ENCODE measurements around the gene POMC.

GRCh38 chr2:25176138-25176537, 7.8 kb upstream of the POMC start:
- TF ChIP-seq POLR2A (IDR thresholded peaks at IDR 0.05; ENCODE audit: insufficient read depth in 1 of 2, low read depth in 2 of 2, low read length in 2 of 2), result no peak
- TF ChIP-seq SOX5 (CRISPR knock-in tag; IDR thresholded peaks at IDR 0.05; ENCODE audit: borderline replicate concordance), result no peak
- TF ChIP-seq ZNF850 (CRISPR knock-in tag; conservative IDR thresholded peaks at IDR 0.05), result no peak
- no peak for TF ChIP-seq DBP (CRISPR knock-in tag; IDR thresholded peaks at IDR 0.05; ENCODE audit: not compliant biosample characterization)
- no peak for TF ChIP-seq ZHX1 (CRISPR knock-in tag; IDR thresholded peaks at IDR 0.05; ENCODE audit: low read depth)
- TF ChIP-seq, protein P1, sequence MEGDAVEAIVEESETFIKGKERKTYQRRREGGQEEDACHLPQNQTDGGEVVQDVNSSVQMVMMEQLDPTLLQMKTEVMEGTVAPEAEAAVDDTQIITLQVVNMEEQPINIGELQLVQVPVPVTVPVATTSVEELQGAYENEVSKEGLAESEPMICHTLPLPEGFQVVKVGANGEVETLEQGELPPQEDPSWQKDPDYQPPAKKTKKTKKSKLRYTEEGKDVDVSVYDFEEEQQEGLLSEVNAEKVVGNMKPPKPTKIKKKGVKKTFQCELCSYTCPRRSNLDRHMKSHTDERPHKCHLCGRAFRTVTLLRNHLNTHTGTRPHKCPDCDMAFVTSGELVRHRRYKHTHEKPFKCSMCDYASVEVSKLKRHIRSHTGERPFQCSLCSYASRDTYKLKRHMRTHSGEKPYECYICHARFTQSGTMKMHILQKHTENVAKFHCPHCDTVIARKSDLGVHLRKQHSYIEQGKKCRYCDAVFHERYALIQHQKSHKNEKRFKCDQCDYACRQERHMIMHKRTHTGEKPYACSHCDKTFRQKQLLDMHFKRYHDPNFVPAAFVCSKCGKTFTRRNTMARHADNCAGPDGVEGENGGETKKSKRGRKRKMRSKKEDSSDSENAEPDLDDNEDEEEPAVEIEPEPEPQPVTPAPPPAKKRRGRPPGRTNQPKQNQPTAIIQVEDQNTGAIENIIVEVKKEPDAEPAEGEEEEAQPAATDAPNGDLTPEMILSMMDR (CRISPR knock-in tag; IDR thresholded peaks at IDR 0.05), result no peak
- no peak for TF ChIP-seq POLR2AphosphoS5 (IDR thresholded peaks at IDR 0.05; ENCODE audit: low read depth, low read length)
- no peak for TF ChIP-seq ZNF768 (CRISPR knock-in tag; IDR thresholded peaks at IDR 0.05)
- TF ChIP-seq, protein P2, sequence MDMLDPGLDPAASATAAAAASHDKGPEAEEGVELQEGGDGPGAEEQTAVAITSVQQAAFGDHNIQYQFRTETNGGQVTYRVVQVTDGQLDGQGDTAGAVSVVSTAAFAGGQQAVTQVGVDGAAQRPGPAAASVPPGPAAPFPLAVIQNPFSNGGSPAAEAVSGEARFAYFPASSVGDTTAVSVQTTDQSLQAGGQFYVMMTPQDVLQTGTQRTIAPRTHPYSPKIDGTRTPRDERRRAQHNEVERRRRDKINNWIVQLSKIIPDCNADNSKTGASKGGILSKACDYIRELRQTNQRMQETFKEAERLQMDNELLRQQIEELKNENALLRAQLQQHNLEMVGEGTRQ (IDR thresholded peaks at IDR 0.05; ENCODE audit: low read depth, low read length), result no peak
- TF ChIP-seq, protein P2 (CRISPR knock-in tag; IDR thresholded peaks at IDR 0.05; ENCODE audit: borderline replicate concordance), result no peak
- no peak for TF ChIP-seq RFX1 (IDR thresholded peaks at IDR 0.05)
- TF ChIP-seq TAF1 (CRISPR knock-in tag; IDR thresholded peaks at IDR 0.05), result no peak
- no peak for TF ChIP-seq ZNF639 (CRISPR knock-in tag; conservative IDR thresholded peaks at IDR 0.05)

Measured in HepG2 (cell line).